Hepatocyte (in vitro differentiated cells): ENCODE data around the gene GRID1.

Source experiments
- EZH2 ChIP-seq: fragments of 200-600 bp; sonication (generic); IDR thresholded peaks from 2 replicates; pipeline ENCODE4 v1.6.1; 2016; ENCODE audit warnings: antibody characterized with exemption, mild to moderate bottlenecking, borderline replicate concordance
- EZH2phosphoT487 ChIP-seq: fragments of 200-600 bp; sonication (generic); IDR thresholded peaks from one replicate; pipeline ENCODE4 v1.6.1; 2018; ENCODE audit warnings: antibody characterized with exemption, mild to moderate bottlenecking, low read depth, moderate library complexity; ENCODE audit not compliant: unreplicated experiment, severe bottlenecking
- TF ChIP-seq, protein P1 (sequence below): fragments of 200-600 bp; sonication (generic); IDR thresholded peaks from 2 replicates; pipeline ENCODE4 v1.5.1; 2016; ENCODE audit warnings: antibody characterized with exemption, mild to moderate bottlenecking; ENCODE audit not compliant: poor library complexity

DNA sequence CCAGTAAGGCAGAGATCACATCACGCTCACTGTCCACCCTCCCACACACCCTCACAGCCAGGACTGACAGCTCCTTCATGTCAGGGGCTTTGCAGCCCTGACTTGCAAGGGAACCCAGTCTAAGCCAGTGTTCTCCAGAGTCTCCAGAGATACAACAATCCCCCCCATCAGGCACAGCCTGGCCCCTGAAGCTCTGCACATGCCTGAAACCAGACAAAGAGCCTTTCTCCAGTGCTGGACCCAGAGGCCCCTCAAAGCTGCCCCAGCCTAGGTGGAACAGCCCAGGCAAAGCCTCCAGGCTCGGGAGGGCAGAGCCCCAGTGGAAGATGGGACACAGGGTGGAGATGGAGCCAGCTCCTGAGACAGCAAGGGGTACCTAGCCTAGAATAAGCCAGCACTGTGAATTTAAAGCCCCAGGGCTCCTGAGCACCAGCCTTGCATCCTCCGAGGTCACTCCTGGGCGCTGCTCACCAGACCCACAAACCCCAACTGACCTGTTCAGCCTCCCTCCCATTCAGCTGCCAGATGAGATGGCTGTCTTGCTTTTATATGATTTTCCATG lies 50.2 kb downstream of the GRID1 start:
- TF ChIP-seq, protein P1, sequence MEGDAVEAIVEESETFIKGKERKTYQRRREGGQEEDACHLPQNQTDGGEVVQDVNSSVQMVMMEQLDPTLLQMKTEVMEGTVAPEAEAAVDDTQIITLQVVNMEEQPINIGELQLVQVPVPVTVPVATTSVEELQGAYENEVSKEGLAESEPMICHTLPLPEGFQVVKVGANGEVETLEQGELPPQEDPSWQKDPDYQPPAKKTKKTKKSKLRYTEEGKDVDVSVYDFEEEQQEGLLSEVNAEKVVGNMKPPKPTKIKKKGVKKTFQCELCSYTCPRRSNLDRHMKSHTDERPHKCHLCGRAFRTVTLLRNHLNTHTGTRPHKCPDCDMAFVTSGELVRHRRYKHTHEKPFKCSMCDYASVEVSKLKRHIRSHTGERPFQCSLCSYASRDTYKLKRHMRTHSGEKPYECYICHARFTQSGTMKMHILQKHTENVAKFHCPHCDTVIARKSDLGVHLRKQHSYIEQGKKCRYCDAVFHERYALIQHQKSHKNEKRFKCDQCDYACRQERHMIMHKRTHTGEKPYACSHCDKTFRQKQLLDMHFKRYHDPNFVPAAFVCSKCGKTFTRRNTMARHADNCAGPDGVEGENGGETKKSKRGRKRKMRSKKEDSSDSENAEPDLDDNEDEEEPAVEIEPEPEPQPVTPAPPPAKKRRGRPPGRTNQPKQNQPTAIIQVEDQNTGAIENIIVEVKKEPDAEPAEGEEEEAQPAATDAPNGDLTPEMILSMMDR = no peak
- TF ChIP-seq EZH2phosphoT487 (no peak), EZH2 (no peak)
